NCI-H1105 treated with DMSO at 0.1 percent for 48 hours (cell line): ENCODE measurements around the gene ZBTB7A.
"Not testable (repeated sequence)": the region's sequence is repeated elsewhere in the genome, so short reads cannot be mapped to it uniquely, and the experiment has no call there.

Source experiments
- DNase-seq: peaks from one replicate; lab custom pipeline; 2025; lab: John Stamatoyannopoulos, UW

Gene ZBTB7A

DNA sequence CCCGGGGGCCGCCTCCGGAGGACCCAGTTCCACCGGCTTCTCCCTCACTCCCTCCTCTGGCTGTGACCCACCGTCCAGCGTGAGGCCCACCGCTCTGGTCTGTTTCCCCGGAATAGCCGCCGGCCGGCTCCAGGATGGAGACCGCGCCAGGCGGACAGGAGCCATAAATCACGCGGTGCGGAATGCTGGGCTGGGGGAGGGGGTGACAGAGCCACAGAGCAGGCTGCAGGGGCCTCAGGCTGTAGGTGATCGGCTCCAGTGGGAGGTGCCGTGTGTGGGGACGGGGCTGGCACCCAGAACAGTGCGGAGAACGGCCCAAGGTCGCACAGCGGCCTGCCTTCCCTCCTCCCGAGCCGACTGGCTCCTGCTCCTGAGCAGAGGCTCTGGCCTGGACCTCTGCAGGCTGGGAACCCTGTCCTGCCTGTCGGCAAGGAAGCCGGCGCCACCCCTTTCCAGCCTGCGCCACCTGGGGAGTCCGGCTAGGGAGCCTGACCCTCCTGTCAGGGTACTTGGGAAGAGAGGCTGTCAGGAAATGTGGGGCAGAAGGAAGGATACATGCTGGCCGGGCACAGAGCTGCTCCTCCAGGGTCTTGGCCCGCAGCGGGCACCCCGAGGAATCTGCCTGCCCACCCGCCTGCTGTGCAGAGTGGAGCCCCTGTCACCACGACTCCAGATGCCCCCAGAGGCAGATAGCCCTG, 50.8 kb downstream of the ZBTB7A start:
- no peak for DNase-seq

DNA sequence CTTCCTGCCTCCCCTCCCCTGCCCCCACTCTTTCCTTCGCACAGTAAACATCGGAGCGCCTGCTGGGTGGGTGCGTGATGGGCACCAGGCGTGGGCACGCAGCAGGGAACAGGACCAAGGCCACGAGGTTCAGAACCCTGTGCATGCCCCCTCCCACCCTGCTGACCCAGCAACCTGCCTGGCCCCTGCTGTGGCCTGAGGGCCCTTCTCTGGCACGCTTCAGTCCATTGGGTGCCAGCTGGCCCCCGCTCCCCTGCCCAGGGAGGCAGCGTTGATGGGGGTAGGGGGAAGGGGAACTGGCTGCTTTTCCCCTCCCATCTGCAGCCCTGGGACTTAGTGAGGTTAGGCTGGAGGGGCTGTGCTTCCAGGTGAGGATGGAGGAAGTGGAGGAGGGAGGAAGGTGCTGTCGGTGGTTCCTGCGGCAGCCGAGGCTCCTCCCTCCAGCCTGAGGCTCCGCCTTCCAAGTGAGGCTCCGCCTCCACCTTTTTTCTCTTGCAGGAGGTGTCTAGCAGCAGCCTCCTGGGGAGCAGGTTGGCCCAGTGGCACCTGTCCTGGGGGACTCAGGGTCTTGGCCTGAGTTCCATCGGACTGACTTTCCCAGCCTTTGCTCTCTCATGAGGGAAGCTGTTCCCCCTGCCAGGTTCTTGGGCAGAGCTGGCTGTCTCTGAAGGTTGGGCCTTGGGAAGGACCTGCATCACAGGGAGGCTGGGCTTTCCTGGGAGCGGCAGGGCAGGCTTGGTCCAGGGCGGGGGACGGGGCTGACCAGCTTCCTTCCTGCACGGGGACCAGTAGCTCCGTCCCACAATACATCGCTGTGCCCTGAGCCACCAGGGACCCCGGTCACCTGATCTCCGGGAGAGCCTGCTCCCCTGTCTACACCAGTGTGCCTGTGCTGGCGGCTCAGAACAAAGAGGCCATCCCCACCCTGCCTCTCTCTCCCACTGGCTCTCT, 51.9 kb downstream of the ZBTB7A start:
- no peak for DNase-seq

DNA sequence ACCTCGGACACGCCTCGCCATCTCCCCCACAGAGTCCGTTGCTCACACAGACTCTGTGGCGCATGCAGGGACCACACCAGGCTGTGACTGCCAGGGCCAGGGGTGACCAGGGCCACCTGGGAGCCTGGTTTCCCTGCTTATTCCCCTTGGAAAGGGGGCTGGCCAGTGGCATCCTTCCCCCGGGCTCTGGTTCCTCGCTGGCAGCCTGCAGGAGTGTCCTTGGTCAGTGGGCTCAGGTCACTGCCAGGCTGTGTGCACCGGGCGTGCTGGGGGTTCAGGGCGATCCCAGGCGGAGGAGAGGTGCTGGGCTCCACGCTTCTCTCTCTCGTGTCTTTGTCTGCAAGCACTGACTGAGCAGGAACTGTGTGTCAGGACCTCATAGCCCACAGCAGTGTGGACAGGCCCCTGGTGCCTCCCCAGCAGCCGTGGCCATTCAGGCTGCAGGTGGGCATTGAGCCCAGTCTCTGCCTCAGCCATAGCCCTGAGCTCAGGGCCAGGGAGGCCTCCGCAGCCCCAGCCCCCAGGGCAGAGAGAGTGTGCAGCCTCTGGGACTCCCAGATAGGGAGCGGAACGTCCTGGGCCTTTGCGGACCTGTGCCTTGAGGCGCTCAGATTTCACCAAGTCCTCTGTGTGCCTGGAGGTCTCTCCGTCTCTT, 52.7 kb downstream of the ZBTB7A start:
- no peak for DNase-seq

DNA sequence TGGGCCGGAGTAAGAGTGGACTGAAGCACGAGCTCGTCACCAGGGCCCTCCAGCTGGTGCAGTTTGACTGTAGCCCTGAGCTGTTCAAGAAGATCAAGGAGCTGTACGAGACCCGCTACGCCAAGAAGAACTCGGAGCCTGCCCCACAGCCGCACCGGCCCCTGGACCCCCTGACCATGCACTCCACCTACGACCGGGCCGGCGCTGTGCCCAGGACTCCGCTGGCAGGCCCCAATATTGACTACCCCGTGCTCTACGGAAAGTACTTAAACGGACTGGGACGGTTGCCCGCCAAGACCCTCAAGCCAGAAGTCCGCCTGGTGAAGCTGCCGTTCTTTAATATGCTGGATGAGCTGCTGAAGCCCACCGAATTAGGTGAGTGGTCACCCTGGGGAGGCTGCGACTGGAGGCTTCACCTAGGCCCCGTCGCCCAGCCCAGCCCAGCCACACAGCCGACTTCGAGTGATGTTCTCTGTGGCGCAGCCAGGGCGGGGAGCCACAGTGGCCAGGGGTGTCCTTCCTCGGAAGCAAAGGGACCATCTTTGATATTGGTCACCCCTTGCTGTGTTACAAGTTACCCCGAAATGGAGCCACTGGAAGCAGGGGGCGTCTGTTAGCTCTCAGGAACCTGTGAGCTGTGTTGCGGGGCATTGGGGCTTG, 53.6 kb downstream of the ZBTB7A start:
- no peak for DNase-seq

DNA sequence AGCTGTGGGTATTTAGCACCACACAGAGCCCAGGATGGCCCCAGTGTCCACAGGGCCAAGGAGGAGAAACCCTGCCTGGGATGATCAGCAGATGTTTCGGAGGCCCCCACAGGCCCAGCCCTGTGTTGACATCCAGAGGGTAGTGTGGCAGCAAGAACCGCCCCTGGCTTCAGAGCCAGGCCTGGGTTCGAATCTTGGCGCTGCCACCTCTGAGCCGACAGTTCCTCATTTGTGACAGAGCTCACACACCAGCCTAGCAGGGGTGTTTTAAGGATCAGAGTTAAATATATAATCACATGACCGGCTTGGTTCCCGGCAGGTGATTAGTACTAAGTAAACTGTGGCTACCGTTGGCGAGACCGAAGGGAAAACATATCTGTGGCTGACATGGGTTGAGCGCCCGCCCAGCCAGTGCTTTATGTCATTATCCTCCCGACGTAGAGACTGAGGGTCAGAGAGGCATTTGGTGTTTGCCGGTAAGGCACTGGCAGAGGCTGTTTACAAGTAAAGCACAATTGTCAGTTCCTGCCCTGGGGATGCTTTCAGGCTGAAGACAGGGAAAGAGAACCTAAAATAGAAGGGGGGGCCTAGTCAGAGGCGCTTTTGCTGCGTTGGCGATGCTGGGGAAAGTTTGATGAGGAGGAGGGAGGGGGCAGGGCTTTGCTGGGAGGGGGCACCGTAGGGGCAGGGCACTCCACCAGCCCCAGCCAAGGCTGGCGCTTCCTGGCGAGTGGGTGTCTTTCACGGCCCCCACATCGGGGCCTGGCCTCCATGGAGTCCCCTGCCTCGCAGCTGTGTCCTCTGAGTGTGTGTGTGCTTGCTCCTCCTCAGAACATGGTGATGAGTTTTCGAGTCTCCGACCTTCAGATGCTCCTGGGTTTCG, 54.4 kb downstream of the ZBTB7A start:
- DNase-seq, result no peak

DNA sequence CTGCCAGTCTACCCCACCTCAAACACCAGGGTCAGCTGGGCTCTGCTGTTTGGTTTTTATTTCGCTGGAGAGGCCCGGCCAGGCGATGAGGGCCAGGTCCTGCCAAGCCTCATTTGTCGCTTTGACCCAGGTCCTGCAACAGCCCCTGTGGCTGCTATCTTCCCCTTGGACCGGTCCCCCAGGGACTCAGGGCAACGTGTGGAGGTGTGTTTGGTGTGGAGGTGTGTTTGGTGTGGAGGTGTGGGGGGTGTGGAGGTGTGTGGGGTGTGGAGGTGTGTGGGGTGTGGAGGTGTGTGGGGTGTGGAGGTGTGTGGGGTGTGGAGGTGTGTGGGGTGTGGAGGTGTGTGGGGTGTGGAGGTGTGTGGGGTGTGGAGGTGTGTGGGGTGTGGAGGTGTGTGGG, 55.3 kb downstream of the ZBTB7A start:
- not testable (repeated sequence) for DNase-seq

DNA sequence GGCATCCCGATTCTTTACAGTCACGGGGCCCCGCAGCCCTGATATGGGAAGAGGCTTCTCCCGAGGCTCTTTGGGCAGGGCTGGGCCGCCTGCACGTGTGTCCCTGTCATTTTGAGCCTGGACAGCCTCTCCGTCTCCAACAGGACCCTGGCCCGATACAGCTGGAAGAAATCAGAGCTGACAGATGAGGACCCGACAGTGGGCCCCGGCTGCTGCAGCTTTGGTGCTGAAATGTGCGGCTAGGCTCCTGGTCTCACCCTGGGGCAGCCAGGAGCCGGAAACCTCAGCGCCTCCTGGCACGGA, 55.9 kb downstream of the ZBTB7A start:
- DNase-seq, result no peak

DNA sequence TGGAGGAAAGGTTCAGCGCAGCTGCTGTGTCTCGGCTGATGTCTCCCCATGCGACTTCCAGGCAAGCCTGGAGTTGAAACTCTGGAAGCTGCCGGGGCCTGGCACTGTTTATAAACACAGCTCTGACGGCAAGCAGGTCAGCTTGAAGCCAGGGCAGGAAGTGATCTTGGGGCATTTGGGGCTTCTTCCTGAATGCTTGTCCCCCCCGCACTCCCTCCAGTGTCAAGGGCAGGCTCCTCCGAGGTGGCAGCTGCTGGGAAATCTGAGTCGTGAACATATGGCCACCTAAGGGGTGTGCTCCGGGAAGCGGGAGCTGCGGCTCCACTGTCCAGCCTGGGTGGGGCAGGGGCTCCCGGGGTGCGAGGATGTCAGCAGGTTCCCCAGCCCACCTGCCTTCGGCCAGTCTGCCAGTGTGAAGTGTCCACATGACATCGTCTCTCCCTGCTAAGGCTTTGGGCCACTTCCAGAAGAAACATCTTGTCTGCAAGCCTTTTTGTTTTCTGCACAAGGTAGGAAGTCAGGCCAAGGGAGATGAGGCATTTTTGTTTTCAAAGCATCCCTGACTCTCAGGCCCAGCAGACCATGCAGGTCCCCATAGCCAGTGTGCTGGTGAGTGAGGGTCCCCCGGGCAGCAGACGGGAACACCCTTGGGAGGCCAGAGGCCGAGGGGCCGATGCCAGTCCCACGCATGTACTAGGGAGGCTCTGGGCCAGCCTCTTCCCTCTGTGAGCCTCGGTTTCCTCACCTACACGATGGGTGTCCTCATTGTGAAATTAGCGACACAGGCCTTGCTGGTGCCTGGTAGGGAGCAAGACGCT, 56.5 kb downstream of the ZBTB7A start:
- DNase-seq, result no peak

DNA sequence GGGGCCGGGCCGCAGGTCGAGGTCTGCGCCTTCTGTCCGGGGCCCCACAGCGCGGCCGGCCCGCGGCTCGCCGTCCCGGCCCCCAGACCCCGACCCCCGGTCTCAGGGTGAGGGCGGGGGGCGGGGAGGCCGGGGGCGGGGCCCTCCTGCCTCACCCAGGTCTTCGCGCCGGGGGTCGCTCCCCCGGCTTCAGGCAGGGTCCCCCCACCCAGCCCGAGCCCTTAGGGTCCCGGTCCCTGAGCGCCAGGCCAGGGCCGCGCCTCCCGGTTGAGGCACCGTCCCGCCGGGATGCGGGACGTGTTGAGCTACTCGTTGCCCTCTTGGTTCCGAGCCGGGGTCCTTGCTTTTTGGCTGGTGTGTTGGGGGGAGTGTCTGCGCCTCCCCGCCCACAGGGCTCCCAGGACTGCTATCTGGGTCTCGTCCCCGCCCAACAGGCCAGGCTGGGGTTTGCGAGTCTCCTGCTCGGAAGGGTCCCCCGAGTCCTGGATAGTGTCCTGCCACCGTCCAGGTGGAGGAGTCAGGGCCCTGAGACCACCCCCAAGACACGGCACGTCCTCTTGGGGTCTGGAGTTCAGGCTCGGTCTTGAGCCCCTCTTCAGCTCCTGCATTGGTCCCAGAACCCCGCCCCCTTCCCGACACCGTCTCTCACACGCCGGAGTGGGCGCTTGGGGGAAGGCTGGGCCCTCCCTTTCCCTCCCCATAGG, 58.7 kb downstream of the ZBTB7A start:
- DNase-seq, result no peak

DNA sequence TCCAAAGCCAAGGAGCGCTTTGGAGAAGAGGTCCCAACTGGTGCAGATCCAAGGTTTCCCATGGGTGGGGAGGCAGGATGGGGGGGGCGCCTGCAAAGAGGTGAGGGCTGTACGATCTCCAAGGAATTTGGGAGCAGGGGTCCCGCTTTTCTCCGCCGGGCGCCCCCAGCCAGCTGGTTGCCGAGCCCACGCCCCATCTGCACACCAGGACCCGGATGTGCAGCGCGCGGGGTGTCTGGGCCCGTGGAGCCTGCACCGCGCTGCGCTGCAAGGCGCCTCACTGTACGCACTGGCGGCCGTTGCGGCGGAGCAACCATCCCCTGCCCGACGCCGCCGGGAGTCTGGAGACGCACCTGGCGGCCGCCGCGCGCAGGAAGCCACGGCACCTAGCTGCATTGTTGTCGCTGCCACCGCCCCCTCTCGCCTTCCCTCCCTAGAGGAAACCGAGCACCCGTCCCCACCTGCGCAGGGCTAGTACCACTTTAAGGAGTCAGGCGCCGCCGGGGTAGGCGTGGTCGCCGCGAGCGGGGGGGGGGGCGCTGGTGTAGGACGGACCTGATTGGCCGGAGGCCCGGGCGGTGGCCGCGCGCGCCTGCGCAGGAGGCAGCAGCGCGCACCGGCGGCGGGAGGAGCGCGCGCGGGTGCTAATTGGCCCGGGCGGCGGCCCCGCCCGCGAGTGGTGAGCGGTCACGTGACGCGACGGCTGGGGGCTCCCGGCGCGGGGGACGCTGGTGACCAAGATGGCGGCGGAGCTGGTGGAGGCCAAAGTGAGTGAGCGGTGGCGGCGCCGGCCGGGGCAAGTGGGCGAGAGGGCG, 59.5 kb downstream of the ZBTB7A start, which contains the start of gene PIAS4:
Gene PIAS4, plus strand, starts transcription at position 716 of the 815 bp plus-strand sequence. Its CDS starts 25 bp downstream, at position 741.
- DNase-seq, result peak; percentile 93

DNA sequence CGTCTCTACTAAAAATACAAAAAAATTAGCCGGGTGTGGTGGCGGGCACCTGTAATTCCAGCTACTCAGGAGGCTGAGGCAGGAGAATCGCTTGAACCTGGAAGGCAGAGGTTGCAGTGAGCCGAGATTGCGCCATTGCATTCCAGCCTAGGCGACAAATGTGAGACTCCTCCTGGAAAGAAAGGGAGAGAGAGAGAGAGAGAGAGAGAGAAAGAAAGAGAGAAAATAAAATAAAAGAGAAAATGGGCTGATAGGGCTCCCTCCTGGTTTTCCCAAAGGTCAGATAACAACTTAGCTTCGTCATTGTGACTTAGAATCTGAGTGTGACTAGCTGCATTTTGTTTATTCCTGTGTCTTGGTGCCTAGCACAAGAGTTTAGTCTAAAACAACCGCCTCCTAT, 61.3 kb downstream of the ZBTB7A start:
- DNase-seq, result not testable (repeated sequence)

DNA sequence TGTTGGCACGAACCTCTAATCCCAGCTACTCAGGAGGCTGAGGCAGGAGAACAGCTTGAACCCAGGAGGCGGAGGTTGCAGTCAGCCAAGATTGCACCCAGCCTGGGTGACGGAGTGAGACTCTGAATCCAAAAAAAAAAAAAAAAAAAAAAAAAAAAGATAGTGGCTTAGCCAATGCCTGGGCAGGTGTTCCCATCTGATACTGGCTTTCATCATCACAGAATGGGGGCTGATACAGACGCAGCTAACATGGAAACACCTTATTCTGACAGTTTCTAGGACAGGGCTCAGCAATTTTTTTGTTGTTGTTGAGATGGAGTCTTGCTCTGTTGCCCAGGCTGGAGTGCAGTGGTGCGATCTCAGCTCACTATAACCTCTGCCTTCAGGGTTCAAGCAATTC, 65.9 kb downstream of the ZBTB7A start:
- not testable (repeated sequence) for DNase-seq

DNA sequence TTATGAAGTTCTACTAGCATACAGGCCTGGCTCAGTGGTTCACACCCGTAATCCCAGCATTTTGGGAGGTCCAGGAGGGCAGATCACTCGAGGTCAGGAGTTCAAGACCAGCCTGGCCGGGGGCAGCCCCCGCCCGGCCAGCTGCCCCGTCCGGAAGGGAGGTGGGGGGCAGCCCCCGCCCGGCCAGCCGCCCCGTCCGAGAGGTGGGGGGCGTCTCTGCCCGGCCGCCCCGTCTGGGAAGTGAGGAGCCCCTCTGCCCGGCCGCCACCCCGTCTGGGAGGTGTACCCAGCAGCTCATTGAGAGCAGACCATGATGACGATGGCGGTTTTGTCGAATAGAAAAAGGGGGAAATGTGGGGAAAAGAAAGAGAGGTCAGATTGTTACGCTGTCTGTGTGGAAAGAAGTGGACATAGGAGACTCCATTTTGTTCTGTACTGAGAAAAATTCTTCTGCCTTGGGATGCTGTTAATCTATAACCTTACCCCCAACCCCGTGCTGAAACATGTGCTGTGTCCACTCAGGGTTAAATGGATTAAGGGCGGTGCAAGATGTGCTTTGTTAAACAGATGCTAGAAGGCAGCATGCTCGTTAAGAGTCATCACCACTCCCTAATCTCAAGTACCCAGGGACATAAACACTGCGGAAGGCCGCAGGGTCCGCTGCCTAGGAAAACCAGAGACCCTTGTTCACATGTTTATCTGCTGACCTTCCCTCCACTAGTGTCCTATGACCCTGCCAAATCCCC, 67.9 kb downstream of the ZBTB7A start:
- not testable (repeated sequence) for DNase-seq

DNA sequence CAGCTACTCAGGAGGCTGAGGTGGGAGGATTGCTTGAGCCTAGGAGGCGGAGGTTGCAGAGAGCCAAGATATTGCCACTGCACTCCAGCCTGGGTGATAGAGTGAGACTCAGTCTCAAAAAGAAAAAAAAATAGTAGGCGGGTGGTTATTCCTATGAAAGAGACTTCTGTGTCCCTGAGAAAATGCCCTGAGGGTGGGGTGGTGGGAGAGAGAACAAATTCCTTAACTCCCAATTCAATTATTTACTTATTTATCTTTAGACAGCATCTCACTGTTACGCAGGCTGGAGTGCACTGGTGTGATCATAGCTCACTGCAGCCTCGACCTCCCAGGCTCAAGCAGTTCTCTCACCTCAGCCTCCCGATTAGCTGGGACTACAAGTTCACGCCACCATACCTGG, 71.1 kb downstream of the ZBTB7A start:
- DNase-seq, result no peak
